GM12864 (cell line): ENCODE data around the gene GABRB2.

Experiments used
- DNase-seq: peaks from one replicate; pipeline ENCODE4 v3.0.0-alpha.2; 2011; ENCODE audit warnings: low read depth
- H3K4me3 ChIP-seq: 2 replicates; pipeline ENCODE4 v1.5.1; 2011; ENCODE audit warnings: mild to moderate bottlenecking, low read depth, low read length, control low read depth
- TF ChIP-seq, protein P1 (sequence below): IDR thresholded peaks from 2 replicates; pipeline ENCODE4 v1.5.1; 2011; ENCODE audit warnings: low read depth, mild to moderate bottlenecking, moderate library complexity, low read length, control low read depth, inconsistent platforms; ENCODE audit errors: missing control alignments

The GABRB2 gene

DNA sequence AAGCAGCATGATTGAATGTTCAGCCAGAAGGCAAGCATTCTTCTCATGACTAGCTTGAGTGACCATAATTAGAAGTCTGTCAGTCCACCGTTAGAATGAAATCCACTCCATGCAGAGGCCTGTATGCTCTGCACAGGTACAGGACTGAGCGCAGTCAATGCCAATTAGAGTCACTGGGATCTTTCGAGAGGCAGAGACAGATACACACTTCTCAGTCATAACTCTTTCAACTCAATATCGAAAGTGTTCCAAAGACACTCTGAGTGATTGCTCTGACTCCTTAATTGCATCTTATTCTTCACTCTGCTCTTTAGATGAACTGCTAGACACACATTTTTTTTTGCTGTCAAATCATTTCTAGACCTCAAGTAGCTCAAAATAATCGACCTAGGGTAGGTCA, 203.6 kb downstream of the GABRB2 start:
- TF ChIP-seq, protein P1, sequence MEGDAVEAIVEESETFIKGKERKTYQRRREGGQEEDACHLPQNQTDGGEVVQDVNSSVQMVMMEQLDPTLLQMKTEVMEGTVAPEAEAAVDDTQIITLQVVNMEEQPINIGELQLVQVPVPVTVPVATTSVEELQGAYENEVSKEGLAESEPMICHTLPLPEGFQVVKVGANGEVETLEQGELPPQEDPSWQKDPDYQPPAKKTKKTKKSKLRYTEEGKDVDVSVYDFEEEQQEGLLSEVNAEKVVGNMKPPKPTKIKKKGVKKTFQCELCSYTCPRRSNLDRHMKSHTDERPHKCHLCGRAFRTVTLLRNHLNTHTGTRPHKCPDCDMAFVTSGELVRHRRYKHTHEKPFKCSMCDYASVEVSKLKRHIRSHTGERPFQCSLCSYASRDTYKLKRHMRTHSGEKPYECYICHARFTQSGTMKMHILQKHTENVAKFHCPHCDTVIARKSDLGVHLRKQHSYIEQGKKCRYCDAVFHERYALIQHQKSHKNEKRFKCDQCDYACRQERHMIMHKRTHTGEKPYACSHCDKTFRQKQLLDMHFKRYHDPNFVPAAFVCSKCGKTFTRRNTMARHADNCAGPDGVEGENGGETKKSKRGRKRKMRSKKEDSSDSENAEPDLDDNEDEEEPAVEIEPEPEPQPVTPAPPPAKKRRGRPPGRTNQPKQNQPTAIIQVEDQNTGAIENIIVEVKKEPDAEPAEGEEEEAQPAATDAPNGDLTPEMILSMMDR, result no peak
- no peak for DNase-seq
- H3K4me3 ChIP-seq, result no peak overlapping the region

GRCh38 chr5:161340012-161340411, 206.5 kb downstream of the GABRB2 start:
- TF ChIP-seq, protein P1, result no peak

DNA sequence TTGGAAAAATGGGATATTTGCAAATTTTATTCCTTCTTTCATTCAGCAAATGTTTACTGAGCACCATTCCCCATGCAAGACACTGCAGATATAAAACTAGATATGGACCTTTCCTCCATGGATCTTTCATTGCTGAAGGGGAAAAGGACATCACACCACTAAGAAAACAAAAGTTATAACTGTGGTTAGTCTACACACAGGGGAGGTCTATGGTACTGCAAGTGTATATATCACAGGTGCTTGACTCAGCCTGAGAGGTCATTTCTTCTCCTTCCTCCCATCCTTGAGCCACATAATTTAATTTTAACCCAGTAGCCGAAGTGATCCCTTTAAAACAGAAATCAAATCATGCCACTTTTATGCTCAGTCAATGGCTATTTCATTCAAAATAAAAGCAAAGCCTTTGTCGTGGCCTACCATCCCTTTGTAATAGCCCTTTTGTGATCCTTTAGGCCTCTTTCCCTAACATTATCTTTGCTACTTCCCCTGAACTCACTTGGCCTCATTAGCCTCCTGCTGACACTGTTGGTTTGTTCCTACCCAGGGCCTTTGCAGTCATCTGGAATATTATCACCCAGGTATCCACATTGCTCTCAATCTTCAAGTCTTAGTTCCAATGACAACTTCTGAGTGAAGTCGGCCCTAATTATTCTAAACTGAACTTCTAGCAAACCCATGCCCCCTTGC, 213.2 kb downstream of the GABRB2 start:
- no peak overlapping the region for H3K4me3 ChIP-seq
- no peak for DNase-seq
- TF ChIP-seq, protein P1, result no peak

More at GRCh38 chr5:161340012-161340411, 206.5 kb downstream of the GABRB2 start:
- no peak for DNase-seq
- H3K4me3 ChIP-seq, result no peak overlapping the region

DNA sequence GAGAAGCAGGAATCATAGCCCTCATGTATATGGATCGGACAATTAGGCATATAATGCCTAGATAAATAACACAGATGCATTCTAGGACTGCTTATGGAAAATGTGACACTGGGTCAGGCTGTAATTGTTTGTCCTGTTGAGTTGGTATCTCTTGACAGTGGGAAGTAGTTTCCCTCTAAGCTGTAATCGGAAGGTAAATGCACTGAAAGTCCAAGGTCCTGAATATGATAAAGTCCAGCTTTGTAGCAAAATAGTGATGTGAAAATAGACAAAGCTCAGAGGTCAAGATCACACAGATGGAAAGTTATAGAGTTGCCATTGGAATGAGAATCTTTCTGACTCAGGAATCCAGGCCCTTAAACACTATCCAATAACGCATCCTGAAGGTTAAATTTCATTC, 214.2 kb downstream of the GABRB2 start:
- no peak for DNase-seq
- no peak overlapping the region for H3K4me3 ChIP-seq
- TF ChIP-seq, protein P1, result no peak

DNA sequence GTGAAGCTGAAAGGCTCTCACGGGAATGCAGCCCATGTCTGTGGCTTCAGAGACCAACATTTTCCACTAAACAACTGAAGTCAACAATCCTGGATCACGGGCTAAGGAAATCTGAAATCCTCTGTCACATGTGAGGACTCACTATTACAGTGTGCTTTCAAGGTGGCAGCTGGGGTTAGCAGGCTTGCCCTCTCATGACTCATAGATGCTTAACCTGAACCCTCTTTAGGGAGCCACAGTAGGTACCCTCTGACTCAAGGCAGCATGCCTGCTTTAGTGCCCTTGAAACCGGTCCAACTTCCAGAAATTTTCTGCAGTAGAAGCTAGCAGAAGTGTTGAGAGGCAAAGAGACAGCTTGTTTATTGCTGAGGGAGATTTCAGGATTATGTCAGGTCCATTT, 232.5 kb downstream of the GABRB2 start:
- H3K4me3 ChIP-seq, result no peak overlapping the region
- TF ChIP-seq, protein P1, result no peak
- no peak for DNase-seq

DNA sequence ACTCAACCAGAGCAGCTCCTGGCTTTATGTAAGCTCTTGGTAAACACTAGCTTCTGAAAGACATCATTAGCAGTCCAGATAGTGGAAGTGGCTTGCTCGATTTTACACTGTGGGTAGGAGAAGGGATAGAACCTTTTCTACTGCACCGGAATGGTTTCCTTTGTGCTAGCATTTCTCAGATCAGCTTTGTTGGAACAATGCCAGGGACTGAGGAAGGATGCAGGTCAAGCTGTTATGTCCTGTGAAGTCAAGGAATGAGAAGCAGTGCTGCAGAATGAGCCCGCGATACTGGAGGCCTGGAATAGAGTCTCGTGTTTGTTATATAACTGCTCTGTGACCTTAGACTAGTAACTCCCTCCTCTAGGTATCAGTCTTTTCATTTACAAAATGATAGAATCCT, 233.6 kb downstream of the GABRB2 start:
- TF ChIP-seq, protein P1, result no peak
- DNase-seq, result no peak
- H3K4me3 ChIP-seq, result no peak overlapping the region

DNA sequence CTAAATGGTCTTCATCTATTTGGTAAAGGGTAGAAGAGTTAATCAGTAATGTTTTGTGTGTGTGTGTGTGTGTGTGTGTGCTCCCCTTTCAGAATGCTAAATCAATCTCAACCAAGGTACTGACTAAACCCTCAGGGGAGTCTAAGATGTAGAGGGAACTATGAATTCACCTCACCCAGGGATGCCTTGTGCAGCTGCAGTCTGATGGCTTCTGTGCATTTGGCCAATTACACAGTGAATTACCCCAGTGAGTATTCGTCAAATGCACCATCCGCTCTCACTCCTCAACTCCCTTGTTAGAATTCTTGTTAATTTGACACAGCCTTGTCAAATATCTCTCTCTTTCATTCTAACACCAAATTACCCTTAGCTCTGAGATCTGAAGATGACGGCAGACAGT, 234.6 kb downstream of the GABRB2 start:
- H3K4me3 ChIP-seq, result no peak overlapping the region
- TF ChIP-seq, protein P1, result no peak
- no peak for DNase-seq
